HUES48 (cell line): ENCODE measurements around the gene LRRC18.

Source experiments
- H3K27ac ChIP-seq: one replicate; pipeline ENCODE4 v1.7.0; 2013; ENCODE audit warnings: low read depth, low read length, inconsistent platforms
- H3K27me3 ChIP-seq: 2 replicates; pipeline ENCODE4 v1.6.1; 2013; ENCODE audit warnings: mild to moderate bottlenecking, low read length; ENCODE audit not compliant: control insufficient read depth, insufficient read depth
- H3K36me3 ChIP-seq: 2 replicates; pipeline ENCODE4 v1.6.1; 2013; ENCODE audit warnings: low read length; ENCODE audit not compliant: control insufficient read depth, insufficient read depth
- H3K4me1 ChIP-seq: 2 replicates; pipeline ENCODE4 v1.6.1; 2013; ENCODE audit warnings: mild to moderate bottlenecking, low read length; ENCODE audit not compliant: control insufficient read depth, insufficient read depth
- H3K4me3 ChIP-seq: 2 replicates; pipeline ENCODE4 v1.5.1; 2013; ENCODE audit warnings: mild to moderate bottlenecking, low read depth, low read length
- H3K9ac ChIP-seq: 2 replicates; pipeline ENCODE4 v1.6.1; 2013; ENCODE audit warnings: mild to moderate bottlenecking, low read depth, low read length, moderate library complexity
- H3K9me3 ChIP-seq: 2 replicates; pipeline ENCODE4 v1.6.1; 2013; ENCODE audit warnings: low read length; ENCODE audit not compliant: control insufficient read depth, insufficient read depth

LRRC18 gene

DNA sequence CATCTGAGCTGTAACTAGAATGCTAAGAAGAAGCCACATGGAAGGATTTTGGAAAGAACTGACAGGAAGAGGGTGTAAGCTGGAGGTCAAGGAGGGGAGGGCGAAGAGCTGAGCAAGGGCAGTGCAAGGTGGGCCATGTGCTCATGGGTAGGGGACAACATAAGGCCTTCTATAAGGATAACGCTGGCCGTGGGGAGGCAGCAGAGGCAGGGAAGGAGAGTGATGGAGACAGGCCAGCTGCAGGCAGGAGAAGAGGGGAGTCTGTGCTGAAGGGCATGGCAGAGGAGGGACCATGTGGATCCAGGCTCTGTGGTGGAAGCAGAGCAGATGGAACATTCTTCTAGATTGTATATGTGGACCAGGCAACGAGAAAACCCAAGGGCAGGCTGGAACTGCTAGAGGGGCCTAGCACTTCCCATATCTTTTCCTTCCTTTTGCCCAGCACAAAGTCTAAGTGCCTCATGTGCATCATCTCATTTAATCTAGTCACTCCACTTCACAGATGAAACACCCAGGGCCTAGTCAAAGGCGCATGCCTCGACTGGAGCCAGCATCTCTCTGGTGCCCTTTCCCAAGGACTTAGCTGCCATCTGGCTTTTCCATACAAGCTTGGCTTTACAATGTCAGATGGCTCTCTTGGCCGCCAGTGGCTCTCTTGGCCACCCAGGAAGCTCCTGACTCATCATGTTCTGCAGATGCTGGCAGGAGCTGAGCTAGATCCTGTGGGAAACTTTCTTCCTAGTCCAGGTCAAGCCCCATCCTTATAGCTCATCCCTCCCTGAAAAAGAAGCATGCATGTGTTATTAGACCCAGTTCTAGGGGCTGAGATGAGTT lies 6.6 kb downstream of the LRRC18 start:
- H3K27me3 ChIP-seq = no peaks in the 10 kb centered on the region
- no peak overlapping the region for H3K9ac ChIP-seq
- no peaks in the 10 kb centered on the region for H3K36me3 ChIP-seq
- 0 out of 2 replicates have a peak, but pooled peaks cover 4% of the 10 kb centered on the region for H3K4me1 ChIP-seq
- H3K9me3 ChIP-seq = no peaks in the 10 kb centered on the region
- no peak overlapping the region for H3K4me3 ChIP-seq
- H3K27ac ChIP-seq = no peak overlapping the region

DNA sequence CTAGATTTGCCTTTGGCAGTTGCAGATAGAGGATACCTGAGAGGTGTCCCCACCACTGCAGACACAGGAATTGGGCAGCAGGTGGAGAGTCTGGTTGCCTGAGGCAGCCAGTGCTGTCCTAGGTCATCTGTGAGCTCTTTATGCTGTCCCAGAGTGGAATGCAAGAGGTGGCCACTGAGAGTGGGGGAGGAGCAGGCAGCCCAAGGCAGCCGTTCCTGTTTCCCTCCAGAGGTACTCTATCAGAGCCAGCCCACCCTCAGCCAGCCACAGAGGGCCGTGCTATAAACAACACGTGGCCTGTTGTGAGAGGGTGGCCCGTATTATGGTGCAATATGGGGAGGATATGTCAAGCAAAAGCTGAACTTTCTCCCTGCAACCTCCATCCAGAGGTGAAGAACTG lies 8.5 kb downstream of the LRRC18 start:
- Histone ChIP-seq H3K9ac (no peak overlapping the region), H3K27me3 (no peaks in the 10 kb centered on the region), H3K27ac (no peak overlapping the region)

DNA sequence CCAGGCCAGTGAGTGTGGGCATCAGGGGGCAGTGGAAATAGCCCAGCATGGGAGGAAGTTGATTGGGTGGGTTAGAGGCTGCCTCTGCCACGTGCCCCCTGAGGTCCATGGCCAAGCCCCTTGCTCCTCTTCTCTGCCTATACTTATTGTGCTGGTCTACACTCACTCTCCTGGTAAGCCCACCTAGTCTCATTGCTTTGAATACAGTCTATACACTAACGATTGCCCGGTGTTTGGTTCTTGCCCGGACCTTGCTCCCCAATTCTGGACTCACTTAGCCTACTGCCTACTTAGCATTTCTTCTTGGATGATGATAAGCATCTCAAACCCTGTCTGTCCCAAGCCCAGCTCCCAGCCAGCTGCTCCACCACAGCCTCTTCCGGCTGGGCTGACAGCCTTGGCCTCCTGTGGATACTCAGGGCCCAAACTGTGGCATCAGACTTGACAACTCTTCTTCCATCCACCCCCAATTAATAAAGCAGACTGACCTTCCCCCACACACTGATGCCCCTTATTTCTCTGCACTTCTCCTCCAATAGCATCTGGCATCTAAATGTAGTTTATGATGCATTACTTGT lies 10.1 kb downstream of the LRRC18 start:
- no peaks in the 10 kb centered on the region for H3K27me3 ChIP-seq

More for the DNA sequence above, 8.5 kb downstream of the LRRC18 start:
- no peak overlapping the region for H3K4me3 ChIP-seq
- H3K9me3 ChIP-seq = no peaks in the 10 kb centered on the region
- H3K4me1 ChIP-seq = 0 out of 2 replicates have a peak, but pooled peaks cover 4% of the 10 kb centered on the region
- no peaks in the 10 kb centered on the region for H3K36me3 ChIP-seq

DNA sequence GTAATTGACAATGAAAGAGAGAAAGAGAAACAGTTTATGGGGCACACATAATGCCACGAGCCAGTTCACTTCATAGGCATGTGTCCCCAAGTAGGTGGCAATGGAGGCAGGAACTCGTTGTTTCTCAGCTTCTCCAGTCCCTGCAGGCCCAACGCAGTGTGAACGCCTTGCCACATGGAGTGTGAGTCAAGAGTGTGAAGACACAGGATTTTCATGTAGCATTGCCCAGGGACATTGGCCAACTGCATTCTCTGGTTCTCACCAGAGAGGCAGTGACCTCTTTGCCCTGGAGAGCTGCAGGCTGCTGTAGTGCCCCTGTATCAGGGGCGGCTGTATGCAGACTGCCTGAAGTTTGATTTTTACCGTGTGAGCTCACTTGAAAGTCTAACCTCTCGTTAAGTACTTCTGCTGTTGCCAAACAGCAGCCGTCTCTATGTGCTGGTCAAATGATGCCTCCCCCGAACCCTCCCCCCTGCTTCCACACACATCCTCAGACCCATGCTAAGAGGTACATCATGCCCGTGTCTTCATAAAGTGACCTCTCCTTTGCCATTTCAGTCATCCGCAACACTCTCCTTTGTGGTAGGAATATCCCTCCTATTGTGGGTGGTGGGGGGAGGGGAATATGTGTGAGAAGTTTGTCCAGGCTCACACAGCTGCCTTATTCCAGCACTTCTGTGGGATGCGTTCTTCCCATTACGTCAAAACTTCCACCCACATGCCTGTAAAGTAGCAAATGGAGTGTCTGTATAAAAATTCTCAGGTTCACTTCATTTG lies 12.7 kb downstream of the LRRC18 start:
- Histone ChIP-seq H3K36me3 (no peaks in the 10 kb centered on the region), H3K9me3 (no peaks in the 10 kb centered on the region), H3K27me3 (no peaks in the 10 kb centered on the region), H3K4me3 (no peak overlapping the region), H3K4me1 (0 out of 2 replicates have a peak, but pooled peaks cover 4% of the 10 kb centered on the region), H3K27ac (no peak overlapping the region), H3K9ac (no peak overlapping the region)

More for the DNA sequence above, 10.1 kb downstream of the LRRC18 start:
- no peaks in the 10 kb centered on the region for H3K9me3 ChIP-seq
- H3K4me3 ChIP-seq = no peak overlapping the region
- H3K9ac ChIP-seq = no peak overlapping the region
- H3K4me1 ChIP-seq = 0 out of 2 replicates have a peak, but pooled peaks cover 4% of the 10 kb centered on the region
- H3K36me3 ChIP-seq = no peaks in the 10 kb centered on the region
- no peak overlapping the region for H3K27ac ChIP-seq

DNA sequence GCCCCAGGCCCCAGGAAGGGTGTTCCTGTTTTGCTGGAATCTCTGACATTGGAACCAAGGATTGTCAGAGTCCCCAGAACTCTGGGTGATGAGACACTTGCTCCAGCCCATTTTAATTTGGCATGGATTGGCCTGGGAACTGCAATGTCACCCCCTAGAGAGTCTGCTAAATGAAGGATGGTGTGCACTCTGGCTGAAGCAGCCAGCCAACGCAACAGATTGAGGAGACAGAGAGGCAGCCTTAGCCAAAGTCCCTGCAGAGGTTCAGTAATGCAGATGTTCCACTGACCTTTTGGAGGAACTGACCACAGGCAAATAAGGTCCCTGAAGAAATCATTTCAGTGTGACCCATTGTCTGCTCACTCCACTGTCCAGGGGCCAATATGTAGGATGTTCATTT lies 13.4 kb downstream of the LRRC18 start:
- no peaks in the 10 kb centered on the region for H3K9me3 ChIP-seq
- H3K27me3 ChIP-seq = no peaks in the 10 kb centered on the region
- H3K9ac ChIP-seq = no peak overlapping the region
- H3K4me1 ChIP-seq = peaks cover 4% of the 10 kb centered on the region; the same call in 1 of the 2 replicates
- H3K36me3 ChIP-seq = no peaks in the 10 kb centered on the region
- H3K4me3 ChIP-seq = no peak overlapping the region
- H3K27ac ChIP-seq = no peak overlapping the region

DNA sequence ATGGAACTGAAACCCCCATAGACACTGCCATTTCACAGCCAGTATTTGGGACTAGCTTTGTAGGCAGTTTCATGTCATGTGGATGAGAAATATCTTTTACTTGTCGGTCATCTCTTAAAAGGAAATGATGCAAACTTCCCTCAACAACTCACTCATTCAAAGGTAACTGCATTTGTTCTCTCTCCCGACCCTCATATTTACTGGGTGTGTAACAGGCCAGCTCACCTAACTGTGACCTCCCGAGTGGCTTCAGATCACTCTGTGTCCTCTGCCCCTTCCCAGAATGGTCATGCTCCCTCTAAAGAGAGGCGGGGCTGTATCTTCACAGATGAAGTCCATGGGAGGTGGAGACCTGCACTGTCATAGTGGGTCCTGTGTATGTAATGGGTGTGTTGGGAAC lies 14.7 kb downstream of the LRRC18 start:
- H3K9ac ChIP-seq = no peak overlapping the region
- H3K4me1 ChIP-seq = peaks cover 3% of the 10 kb centered on the region; the same call in 1 of the 2 replicates
- no peaks in the 10 kb centered on the region for H3K36me3 ChIP-seq
- H3K4me3 ChIP-seq = no peak overlapping the region
- no peaks in the 10 kb centered on the region for H3K27me3 ChIP-seq
- H3K9me3 ChIP-seq = no peaks in the 10 kb centered on the region
- no peak overlapping the region for H3K27ac ChIP-seq

DNA sequence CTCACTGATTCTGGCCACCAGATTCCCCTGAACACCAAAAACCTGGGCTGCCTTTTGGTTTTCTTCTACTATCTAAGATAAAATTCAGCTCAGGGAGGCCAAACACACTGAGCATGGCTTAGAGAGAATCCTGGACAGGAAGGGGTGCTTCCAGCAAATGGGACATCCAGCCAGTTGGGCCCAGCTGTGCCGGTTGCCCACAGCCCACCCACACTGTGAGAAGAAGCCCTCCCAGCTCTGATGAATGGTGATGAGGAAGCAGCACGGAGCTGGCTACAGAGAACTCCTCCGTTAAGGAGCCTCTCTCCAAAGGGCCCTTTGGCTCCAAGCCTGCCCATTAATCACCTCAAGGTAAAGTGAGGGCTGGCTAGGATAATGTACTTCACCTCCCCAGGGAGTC lies 15.9 kb downstream of the LRRC18 start:
- Histone ChIP-seq H3K27ac (no peak overlapping the region), H3K4me1 (peaks cover 3% of the 10 kb centered on the region; the same call in 1 of the 2 replicates), H3K27me3 (no peaks in the 10 kb centered on the region), H3K4me3 (no peak overlapping the region), H3K36me3 (no peaks in the 10 kb centered on the region), H3K9me3 (no peaks in the 10 kb centered on the region), H3K9ac (no peak overlapping the region)

DNA sequence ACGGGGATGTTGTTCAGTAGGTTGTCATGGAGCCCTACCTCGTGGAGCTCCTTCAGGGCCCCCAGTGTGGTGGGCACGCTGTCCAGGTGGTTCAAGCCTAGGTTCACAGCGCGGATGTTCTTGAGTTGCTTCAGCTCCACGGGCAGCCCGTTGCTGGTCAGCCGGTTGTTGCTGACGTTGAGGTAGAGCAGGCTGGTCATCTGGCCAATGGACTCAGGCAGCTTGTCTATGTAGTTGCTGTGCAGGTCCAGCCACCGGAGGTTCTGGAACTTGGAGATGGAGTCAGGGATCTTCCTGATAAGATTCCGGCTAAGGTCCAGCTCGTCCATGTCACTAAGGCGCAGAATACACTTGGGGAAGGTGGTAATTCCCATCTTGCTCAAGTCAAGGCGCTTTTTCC lies 26.0 kb downstream of the LRRC18 start:
- no peaks in the 10 kb centered on the region for H3K4me1 ChIP-seq
- H3K36me3 ChIP-seq = no peaks in the 10 kb centered on the region
- H3K4me3 ChIP-seq = no peak overlapping the region
- no peak overlapping the region for H3K27ac ChIP-seq
- H3K27me3 ChIP-seq = no peaks in the 10 kb centered on the region
- H3K9ac ChIP-seq = no peak overlapping the region
- no peaks in the 10 kb centered on the region for H3K9me3 ChIP-seq

DNA sequence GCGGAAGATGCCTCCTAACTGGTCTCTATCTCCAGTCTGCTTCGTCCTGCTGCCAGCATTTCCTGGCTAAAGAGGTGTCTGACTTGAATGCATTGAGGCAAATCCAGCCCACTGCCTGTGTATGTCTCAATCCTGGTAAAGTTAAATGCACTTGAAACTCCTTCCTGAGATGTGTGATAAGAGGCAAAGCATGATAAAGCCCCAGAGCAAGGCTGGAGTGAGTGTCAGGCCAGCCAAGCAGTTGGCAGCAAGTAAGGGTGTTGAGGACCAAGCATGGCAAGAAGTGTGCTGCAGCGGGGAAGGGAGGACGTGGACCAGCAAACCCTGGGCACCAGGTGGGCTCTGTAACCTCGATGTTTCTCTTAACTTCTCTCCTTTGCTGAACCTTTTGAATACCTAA lies 29.1 kb downstream of the LRRC18 start:
- H3K4me1 ChIP-seq = peaks cover 4% of the 10 kb centered on the region; the same call in 1 of the 2 replicates
- no peak overlapping the region for H3K27ac ChIP-seq
- H3K27me3 ChIP-seq = no peaks in the 10 kb centered on the region
- no peaks in the 10 kb centered on the region for H3K36me3 ChIP-seq
- no peak overlapping the region for H3K9ac ChIP-seq
- no peaks in the 10 kb centered on the region for H3K9me3 ChIP-seq
- H3K4me3 ChIP-seq = no peak overlapping the region

DNA sequence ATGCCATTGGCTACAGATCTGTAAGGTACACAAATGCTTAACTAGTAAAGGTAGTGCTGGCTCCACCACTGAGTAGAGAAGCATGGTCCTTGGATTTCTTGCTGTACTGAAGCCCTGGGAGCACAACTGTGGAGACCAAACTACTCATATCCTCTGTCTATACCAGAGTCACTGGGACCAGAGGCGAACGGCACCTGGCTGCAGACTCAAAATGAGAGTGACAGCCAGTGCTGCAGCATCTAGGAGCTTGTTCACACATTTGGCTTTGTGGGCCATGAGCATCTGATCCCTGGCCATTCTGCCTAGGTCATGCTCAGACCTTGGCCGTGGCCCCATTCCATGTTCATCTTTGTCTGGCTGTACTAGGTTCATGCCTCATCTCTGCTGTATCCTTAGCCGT lies 31.9 kb downstream of the LRRC18 start:
- no peak overlapping the region for H3K4me3 ChIP-seq
- no peak overlapping the region for H3K27ac ChIP-seq
- H3K36me3 ChIP-seq = no peaks in the 10 kb centered on the region
- H3K27me3 ChIP-seq = no peaks in the 10 kb centered on the region
- peaks cover 4% of the 10 kb centered on the region; the same call in 1 of the 2 replicates for H3K4me1 ChIP-seq
- no peak overlapping the region for H3K9ac ChIP-seq
- H3K9me3 ChIP-seq = no peaks in the 10 kb centered on the region
